H1 (cell line): ENCODE data around the gene PRMT9.

Source experiments
- CTCF ChIP-seq, 3 experiments: IDR thresholded peaks; 1 replicate in 2 of 3; 2 replicates in 1 of 3; pipeline versions ENCODE4 v1.5.1 to v1.6.1; 2011; ENCODE audit warnings: low read length in 3 of 3, mild to moderate bottlenecking in 3 of 3, inconsistent platforms in 2 of 3, low read depth in 1 of 3, moderate library complexity in 1 of 3; ENCODE audit not compliant: insufficient read depth in 1 of 3; ENCODE audit errors: control extremely low read depth in 1 of 3
- EP300 ChIP-seq, 2 experiments: IDR thresholded peaks; 1 replicate in 1 of 2; 2 replicates in 1 of 2; pipeline ENCODE4 v1.6.1; 2011 to 2012; ENCODE audit warnings: low read depth in 2 of 2, low read length in 2 of 2, mild to moderate bottlenecking in 2 of 2, borderline replicate concordance in 1 of 2, inconsistent platforms in 1 of 2, moderate library complexity in 1 of 2
- EZH2 ChIP-seq: fragments of 200-600 bp; sonication (generic); IDR thresholded peaks from 2 replicates; pipeline ENCODE4 v1.7.1; 2012; ENCODE audit warnings: low read depth, mild to moderate bottlenecking, moderate library complexity, low read length, inconsistent platforms; ENCODE audit not compliant: severe bottlenecking
- POLR2A ChIP-seq, 2 experiments: IDR thresholded peaks; 1 replicate in 1 of 2; 2 replicates in 1 of 2; pipeline ENCODE4 v1.6.1; 2011; ENCODE audit warnings: low read depth in 2 of 2, low read length in 2 of 2, mild to moderate bottlenecking in 2 of 2; ENCODE audit errors: control extremely low read depth in 1 of 2
- POLR2AphosphoS5 ChIP-seq: IDR thresholded peaks from 2 replicates; pipeline ENCODE4 v1.6.1; 2011; ENCODE audit warnings: low read depth, low read length
- TF ChIP-seq, protein P1 (sequence below): IDR thresholded peaks from 2 replicates; pipeline ENCODE4 v1.6.1; 2012; ENCODE audit warnings: low read length, inconsistent platforms

DNA sequence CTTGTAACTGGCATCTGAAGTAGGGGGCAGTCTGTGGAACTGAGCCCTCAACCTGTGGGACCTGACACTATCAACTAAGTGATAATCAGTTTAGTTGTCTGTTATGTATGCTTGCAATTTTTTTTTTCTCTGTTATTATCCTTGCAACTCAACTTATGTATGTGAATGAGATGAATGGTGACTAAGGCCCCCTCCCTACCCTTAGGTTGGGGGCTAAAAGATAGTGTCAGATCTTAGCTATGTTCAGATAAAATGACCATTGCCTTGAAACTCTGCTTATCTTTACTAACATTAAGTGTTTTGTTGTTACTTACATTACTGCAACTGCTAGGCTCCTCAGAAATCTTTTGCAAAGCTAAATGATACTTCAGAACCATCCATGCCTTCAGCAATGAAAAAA lies 35.3 kb downstream of the PRMT9 start:
- TF ChIP-seq CTCF (IDR thresholded peaks at IDR 0.05; ENCODE audit: control extremely low read depth in 1 of 3, insufficient read depth in 1 of 3, low read depth in 1 of 3, low read length in 3 of 3) = no peak
- no peak for TF ChIP-seq POLR2A (IDR thresholded peaks at IDR 0.05; ENCODE audit: control extremely low read depth in 1 of 2, low read depth in 2 of 2, low read length in 2 of 2)
- TF ChIP-seq POLR2AphosphoS5 = no peak
- no peak for TF ChIP-seq EP300 (IDR thresholded peaks at IDR 0.05; ENCODE audit: borderline replicate concordance in 1 of 2, low read depth in 2 of 2, low read length in 2 of 2)
- no peak for TF ChIP-seq EZH2
- TF ChIP-seq, protein P1, sequence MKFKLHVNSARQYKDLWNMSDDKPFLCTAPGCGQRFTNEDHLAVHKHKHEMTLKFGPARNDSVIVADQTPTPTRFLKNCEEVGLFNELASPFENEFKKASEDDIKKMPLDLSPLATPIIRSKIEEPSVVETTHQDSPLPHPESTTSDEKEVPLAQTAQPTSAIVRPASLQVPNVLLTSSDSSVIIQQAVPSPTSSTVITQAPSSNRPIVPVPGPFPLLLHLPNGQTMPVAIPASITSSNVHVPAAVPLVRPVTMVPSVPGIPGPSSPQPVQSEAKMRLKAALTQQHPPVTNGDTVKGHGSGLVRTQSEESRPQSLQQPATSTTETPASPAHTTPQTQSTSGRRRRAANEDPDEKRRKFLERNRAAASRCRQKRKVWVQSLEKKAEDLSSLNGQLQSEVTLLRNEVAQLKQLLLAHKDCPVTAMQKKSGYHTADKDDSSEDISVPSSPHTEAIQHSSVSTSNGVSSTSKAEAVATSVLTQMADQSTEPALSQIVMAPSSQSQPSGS = no peak
